DND-41 (cell line): Measurements from ENCODE around the gene LRRC59.

ENCODE experiments used
- EZH2 ChIP-seq: IDR thresholded peaks from 3 replicates; pipeline ENCODE4 v1.6.1; 2012; ENCODE audit warnings: borderline replicate concordance, low read depth, mild to moderate bottlenecking, moderate library complexity, low read length, inconsistent platforms; ENCODE audit not compliant: severe bottlenecking
- TF ChIP-seq, protein P1 (sequence below): IDR thresholded peaks from 2 replicates; pipeline ENCODE4 v1.5.1; 2012; ENCODE audit warnings: borderline replicate concordance, low read length, moderate library complexity, mild to moderate bottlenecking; ENCODE audit not compliant: poor library complexity, severe bottlenecking; ENCODE audit errors: extremely low read depth

GRCh38 chr17:50358177-50358576, 39.1 kb downstream of the LRRC59 start:
- TF ChIP-seq, protein P1, sequence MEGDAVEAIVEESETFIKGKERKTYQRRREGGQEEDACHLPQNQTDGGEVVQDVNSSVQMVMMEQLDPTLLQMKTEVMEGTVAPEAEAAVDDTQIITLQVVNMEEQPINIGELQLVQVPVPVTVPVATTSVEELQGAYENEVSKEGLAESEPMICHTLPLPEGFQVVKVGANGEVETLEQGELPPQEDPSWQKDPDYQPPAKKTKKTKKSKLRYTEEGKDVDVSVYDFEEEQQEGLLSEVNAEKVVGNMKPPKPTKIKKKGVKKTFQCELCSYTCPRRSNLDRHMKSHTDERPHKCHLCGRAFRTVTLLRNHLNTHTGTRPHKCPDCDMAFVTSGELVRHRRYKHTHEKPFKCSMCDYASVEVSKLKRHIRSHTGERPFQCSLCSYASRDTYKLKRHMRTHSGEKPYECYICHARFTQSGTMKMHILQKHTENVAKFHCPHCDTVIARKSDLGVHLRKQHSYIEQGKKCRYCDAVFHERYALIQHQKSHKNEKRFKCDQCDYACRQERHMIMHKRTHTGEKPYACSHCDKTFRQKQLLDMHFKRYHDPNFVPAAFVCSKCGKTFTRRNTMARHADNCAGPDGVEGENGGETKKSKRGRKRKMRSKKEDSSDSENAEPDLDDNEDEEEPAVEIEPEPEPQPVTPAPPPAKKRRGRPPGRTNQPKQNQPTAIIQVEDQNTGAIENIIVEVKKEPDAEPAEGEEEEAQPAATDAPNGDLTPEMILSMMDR: no peak
- no peak for TF ChIP-seq EZH2
